ENCODE results near the gene MESD.

DNA sequence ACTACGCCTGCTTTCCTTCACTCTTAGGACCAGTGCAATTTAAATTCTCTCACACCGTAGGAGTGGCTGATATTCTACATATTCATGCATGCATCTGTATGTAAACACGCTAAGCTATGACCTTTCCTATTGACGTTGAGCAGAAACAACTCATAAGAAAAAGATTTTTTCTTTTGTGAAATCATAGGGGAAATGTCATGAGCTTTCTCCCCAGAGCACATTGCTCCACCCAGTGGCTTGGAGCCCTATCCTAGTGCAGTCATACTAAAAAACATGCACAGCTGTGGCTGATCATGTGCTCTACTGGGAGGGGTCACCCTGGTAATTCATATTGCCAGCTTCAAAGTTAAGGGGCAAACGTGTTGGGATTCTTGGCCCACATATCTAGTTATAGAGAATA is 1.8 kb upstream of the MESD start:
- TF ChIP-seq, protein P1, sequence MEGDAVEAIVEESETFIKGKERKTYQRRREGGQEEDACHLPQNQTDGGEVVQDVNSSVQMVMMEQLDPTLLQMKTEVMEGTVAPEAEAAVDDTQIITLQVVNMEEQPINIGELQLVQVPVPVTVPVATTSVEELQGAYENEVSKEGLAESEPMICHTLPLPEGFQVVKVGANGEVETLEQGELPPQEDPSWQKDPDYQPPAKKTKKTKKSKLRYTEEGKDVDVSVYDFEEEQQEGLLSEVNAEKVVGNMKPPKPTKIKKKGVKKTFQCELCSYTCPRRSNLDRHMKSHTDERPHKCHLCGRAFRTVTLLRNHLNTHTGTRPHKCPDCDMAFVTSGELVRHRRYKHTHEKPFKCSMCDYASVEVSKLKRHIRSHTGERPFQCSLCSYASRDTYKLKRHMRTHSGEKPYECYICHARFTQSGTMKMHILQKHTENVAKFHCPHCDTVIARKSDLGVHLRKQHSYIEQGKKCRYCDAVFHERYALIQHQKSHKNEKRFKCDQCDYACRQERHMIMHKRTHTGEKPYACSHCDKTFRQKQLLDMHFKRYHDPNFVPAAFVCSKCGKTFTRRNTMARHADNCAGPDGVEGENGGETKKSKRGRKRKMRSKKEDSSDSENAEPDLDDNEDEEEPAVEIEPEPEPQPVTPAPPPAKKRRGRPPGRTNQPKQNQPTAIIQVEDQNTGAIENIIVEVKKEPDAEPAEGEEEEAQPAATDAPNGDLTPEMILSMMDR (IDR thresholded peaks at IDR 0.05), result no peak
- TF ChIP-seq POLR2A (IDR thresholded peaks at IDR 0.05), result no peak

Measured in Peyer's patch (tissue), 4 donors.